Tibial artery (tissue), 4 donors: ENCODE data around the gene NFE2L2.
"Not testable (repeated sequence)": the region's sequence is repeated elsewhere in the genome, so short reads cannot be mapped to it uniquely, and the experiment has no call there.

Source experiments
- DNase-seq, 2 donors: peaks; one replicate each; pipeline ENCODE4 v3.0.0-alpha.2; 2019
- H3K27ac ChIP-seq, 2 donors: fragments of 200-600 bp; sonication (generic) in 1 of 2; 1 replicate in 1 of 2; 2 replicates in 1 of 2; pipeline ENCODE4 v1.5.1; 2018 to 2019; ENCODE audit warnings: mild to moderate bottlenecking in 1 of 2
- H3K27me3 ChIP-seq, 2 donors: fragments of 200-600 bp; sonication (generic) in 1 of 2; one replicate each; pipeline versions ENCODE4 v1.5.1 to v1.6.0; 2016 to 2019
- H3K36me3 ChIP-seq, 3 donors: fragments of 200-600 bp; sonication (generic) in 2 of 3; one replicate each; pipeline ENCODE4 v1.5.1; 2016 to 2019; ENCODE audit warnings: mild to moderate bottlenecking in 2 of 3
- H3K4me1 ChIP-seq, 4 donors: fragments of 200-600 bp; sonication (generic) in 2 of 4; 1 replicate in 3 of 4; 2 replicates in 1 of 4; pipeline ENCODE4 v1.5.1; 2016 to 2019
- H3K4me3 ChIP-seq, 2 donors: fragments of 200-600 bp; sonication (generic) in 1 of 2; 1 replicate in 1 of 2; 2 replicates in 1 of 2; pipeline ENCODE4 v1.5.1; 2018 to 2019; ENCODE audit warnings: mild to moderate bottlenecking in 2 of 2
- H3K9me3 ChIP-seq, 3 donors: fragments of 200-600 bp; sonication (generic) in 1 of 3; one replicate each; pipeline ENCODE4 v1.5.1; 2016 to 2019
- CTCF ChIP-seq, 2 experiments: fragments of 200-600 bp in 1 of 2; fragments of 450-650 bp in 1 of 2; IDR thresholded peaks; one replicate each; pipeline ENCODE4 v1.5.1; 2017 to 2019; ENCODE audit warnings: antibody characterized with exemption in 2 of 2, mild to moderate bottlenecking in 1 of 2, moderate library complexity in 1 of 2
- intact Hi-C: fragments of 100-400 bp; cut with DNase I; formaldehyde crosslinking; loops from one replicate; pipeline ENCODE4 v1.15.0; 2023; ENCODE audit warnings: low total_unique reads

NFE2L2 gene

DNA sequence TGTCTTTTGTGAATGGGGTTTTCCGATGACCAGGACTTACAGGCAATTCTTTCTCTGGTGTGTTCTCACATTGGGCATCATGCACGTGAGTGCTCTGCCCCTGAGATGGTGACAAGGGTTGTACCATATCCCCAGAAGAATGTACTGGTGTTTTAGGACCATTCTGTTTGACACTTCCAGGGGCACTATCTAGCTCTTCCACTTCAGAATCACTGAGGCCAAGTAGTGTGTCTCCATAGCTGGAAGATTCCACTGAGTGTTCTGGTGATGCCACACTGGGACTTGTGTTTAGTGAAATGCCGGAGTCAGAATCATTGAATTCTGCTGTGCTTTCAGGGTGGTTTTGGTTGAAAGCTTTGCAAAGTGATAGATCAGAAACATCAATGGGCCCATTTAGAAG lies 33.3 kb downstream of the NFE2L2 start:
- no peak overlapping the region for H3K4me3 ChIP-seq

DNA sequence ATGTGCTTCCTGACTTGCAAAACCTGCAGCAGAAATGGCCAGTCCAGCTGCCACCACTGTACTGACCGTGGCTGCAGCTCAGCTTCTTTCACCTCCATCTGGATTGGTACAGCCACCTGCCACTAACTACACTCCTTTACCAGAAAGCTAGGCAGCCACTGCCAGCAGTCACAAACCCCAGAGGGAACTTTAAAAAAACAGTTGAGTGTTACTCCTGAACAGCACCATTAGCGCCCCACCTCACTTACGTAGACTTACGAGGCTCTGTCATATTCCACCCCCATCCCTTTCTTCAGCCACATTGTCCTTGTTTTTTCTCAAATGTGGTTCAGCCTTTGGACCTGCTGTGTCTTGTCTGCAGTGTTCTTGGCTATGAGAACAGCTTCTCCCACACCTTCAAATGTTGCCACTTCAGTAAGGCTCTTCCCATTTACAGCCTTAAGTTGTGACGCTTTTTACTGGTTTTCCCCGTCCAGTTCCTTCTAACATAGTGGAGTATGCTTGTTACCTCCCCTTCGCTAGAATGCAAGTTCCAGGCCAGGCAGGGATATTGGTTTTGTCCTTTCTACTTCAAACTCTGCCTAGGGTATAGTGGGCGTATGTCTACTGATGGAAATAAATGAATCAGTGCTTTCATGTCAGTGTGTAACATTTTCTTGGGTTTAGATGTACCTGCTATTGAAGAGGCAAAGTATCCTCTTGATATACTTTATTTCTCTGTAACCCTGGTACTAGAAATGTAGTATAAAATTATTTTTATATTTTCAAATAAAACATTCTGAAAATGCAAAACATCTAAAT lies 34.9 kb downstream of the NFE2L2 start:
- Histone ChIP-seq H3K27me3 (no peaks in the 10 kb centered on the region), H3K27ac (no peak overlapping the region), H3K4me3 (no peak overlapping the region), H3K4me1 (peaks cover 0 to 25% (median 4%) of the 10 kb centered on the region in 4 donors), H3K36me3 (peaks cover 48 to 70% (median 68%) of the 10 kb centered on the region in 3 donors), H3K9me3 (no peaks in the 10 kb centered on the region)
- intact Hi-C loops: no loop called here
- TF ChIP-seq CTCF (IDR thresholded peaks at IDR 0.05): no peak
- DNase-seq: no peak

More for the DNA sequence above, 33.3 kb downstream of the NFE2L2 start:
- DNase-seq: no peak
- H3K4me1 ChIP-seq: peaks cover 0 to 42% (median 8%) of the 10 kb centered on the region in 4 donors
- TF ChIP-seq CTCF (IDR thresholded peaks at IDR 0.05): no peak
- H3K27ac ChIP-seq: no peak overlapping the region
- H3K27me3 ChIP-seq: no peaks in the 10 kb centered on the region
- no peaks in the 10 kb centered on the region for H3K9me3 ChIP-seq
- peaks cover 48 to 60% (median 59%) of the 10 kb centered on the region in 3 donors for H3K36me3 ChIP-seq
- intact Hi-C loops: no loop called here

DNA sequence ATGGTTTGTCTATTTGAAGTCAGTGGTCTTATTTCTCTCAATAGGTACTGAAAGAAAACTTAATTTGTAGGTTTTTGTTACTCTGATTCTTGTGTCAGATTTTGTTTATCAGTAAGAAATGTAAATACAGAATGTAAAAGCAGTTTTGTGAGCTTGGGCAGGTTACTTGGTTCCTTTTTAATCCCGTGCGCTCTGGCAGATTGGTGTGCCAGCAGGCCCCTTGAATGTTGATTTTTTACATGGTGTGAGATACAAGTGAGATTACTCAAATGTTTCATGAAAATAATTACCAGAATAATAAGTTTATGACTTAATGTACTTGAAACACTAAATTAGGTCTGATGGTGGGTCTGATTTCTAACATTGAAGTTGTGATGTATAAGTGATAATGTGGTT lies 38.6 kb downstream of the NFE2L2 start:
- no peak overlapping the region for H3K27ac ChIP-seq
- no peak for DNase-seq
- H3K36me3 ChIP-seq: peaks cover 36 to 65% (median 62%) of the 10 kb centered on the region in 3 donors
- H3K27me3 ChIP-seq: no peaks in the 10 kb centered on the region
- H3K4me3 ChIP-seq: no peak overlapping the region
- intact Hi-C loops: no loop called here
- TF ChIP-seq CTCF (IDR thresholded peaks at IDR 0.05): no peak
- H3K4me1 ChIP-seq: peaks cover 0 to 23% (median 3%) of the 10 kb centered on the region in 4 donors
- no peaks in the 10 kb centered on the region for H3K9me3 ChIP-seq

- H3K27ac ChIP-seq, H3K9me3 ChIP-seq, DNase-seq, intact Hi-C loops, H3K4me3 ChIP-seq, H3K27me3 ChIP-seq: not testable (repeated sequence)
- H3K36me3 ChIP-seq: peaks cover 38 to 62% (median 62%) of the 10 kb centered on the region in 3 donors
- H3K4me1 ChIP-seq: peaks cover 0 to 34% (median 7%) of the 10 kb centered on the region in 4 donors
Observed at GRCh38 chr2:177223436-177223835, 41.1 kb downstream of the NFE2L2 start.

DNA sequence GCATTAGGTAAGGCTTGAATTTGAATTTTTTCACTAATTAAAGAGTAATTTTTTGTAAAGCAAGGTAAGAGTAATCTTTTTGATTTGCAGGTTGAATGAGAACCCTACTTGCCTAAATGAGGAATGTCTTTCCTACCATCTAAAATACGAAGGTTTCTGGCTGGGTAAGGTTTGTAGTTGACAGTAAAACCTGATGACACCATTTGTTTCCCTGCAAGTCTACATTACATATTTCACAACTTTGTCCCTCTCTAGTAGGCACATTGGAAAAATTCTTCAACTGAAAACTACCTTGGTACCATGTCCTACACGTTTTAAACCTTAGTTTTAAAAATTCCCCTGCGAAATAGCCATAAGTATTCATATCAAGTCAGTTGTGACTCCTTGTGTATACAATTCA lies 42.6 kb downstream of the NFE2L2 start:
- Histone ChIP-seq H3K36me3 (peaks cover 53 to 75% (median 71%) of the 10 kb centered on the region in 3 donors), H3K9me3 (no peaks in the 10 kb centered on the region), H3K27me3 (no peaks in the 10 kb centered on the region), H3K4me1 (peaks cover 0 to 48% (median 11%) of the 10 kb centered on the region in 4 donors), H3K4me3 (no peak overlapping the region), H3K27ac (no peak overlapping the region)
- DNase-seq: no peak
- intact Hi-C loops: no loop called here
- TF ChIP-seq CTCF (IDR thresholded peaks at IDR 0.05): no peak

GRCh38 chr2:177221534-177221933 lies 43.0 kb downstream of the NFE2L2 start:
- Histone ChIP-seq H3K27ac (no peak overlapping the region), H3K36me3 (peaks cover 57 to 76% (median 75%) of the 10 kb centered on the region in 3 donors), H3K9me3 (no peaks in the 10 kb centered on the region), H3K27me3 (no peaks in the 10 kb centered on the region), H3K4me3 (no peak overlapping the region), H3K4me1 (peaks cover 0 to 52% (median 13%) of the 10 kb centered on the region in 4 donors)
- intact Hi-C loops: no loop called here
- no peak for TF ChIP-seq CTCF (IDR thresholded peaks at IDR 0.05)
- no peak for DNase-seq

DNA sequence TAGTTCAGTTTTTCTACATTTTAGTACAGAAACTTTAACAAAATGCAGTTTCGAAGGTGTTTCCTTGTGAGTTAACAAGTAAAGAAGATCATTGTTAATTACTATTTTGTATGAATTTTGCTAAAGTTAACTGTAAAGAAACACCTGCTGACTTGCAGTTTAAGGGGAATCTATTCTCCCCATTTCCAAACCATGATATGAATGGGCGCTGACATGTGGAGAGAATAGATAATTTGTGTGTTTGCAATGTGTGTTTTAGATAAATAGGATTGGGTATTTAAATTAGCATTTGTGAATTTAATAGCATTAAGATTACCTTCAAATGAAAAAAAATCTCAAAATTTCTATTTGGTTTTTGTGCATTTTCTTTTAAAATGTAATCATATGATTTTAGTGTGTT lies 44.7 kb downstream of the NFE2L2 start:
- H3K27me3 ChIP-seq, H3K4me3 ChIP-seq, DNase-seq, H3K27ac ChIP-seq, H3K9me3 ChIP-seq, intact Hi-C loops: not testable (repeated sequence)
- Histone ChIP-seq H3K36me3 (peaks cover 71 to 84% (median 81%) of the 10 kb centered on the region in 3 donors), H3K4me1 (peaks cover 0 to 69% (median 29%) of the 10 kb centered on the region in 4 donors)
